Transverse colon (tissue), 4 donors: ENCODE results near the gene RNF26. TPM values are rescaled to one million over a fixed set of nuclear protein-coding genes. Genes with fewer than 3 reads are reported as not detected.

Experiments used
- DNase-seq: peaks from one replicate; pipeline ENCODE4 v3.0.0-alpha.2; 2019
- H3K27ac ChIP-seq, 4 donors: fragments of 200-600 bp; sonication (generic); 2 replicates each; pipeline ENCODE4 v1.5.1; 2016 to 2018; ENCODE audit warnings: inconsistent platforms in 4 of 4
- H3K27me3 ChIP-seq: fragments of 200-600 bp; sonication (generic); 2 replicates; pipeline ENCODE4 v1.5.1; 2017; ENCODE audit warnings: inconsistent platforms
- H3K36me3 ChIP-seq, 4 donors: fragments of 200-600 bp; sonication (generic); 2 replicates each; pipeline ENCODE4 v1.5.1; 2017 to 2019; ENCODE audit warnings: inconsistent platforms in 4 of 4
- H3K4me1 ChIP-seq, 4 donors: fragments of 200-600 bp; sonication (generic); 2 replicates each; pipeline ENCODE4 v1.5.1; 2017 to 2020; ENCODE audit warnings: inconsistent platforms in 4 of 4
- H3K4me3 ChIP-seq, 4 donors: fragments of 200-600 bp; sonication (generic); 1 replicate in 1 of 4; 2 replicates in 3 of 4; pipeline versions ENCODE4 v1.5.1 to v1.6.1; 2017 to 2019; ENCODE audit warnings: inconsistent platforms in 4 of 4
- H3K9me3 ChIP-seq, 2 donors: fragments of 200-600 bp; sonication (generic); 2 replicates each; pipeline ENCODE4 v1.5.1; 2017 to 2019; ENCODE audit warnings: inconsistent platforms in 2 of 2
- CTCF ChIP-seq, 5 experiments: fragments of 200-600 bp in 3 of 5; fragments of 450-650 bp in 2 of 5; sonication (generic) in 3 of 5; IDR thresholded peaks; 1 replicate in 2 of 5; 2 replicates in 3 of 5; pipeline ENCODE4 v1.5.1; 2016 to 2017; ENCODE audit warnings: antibody characterized with exemption in 5 of 5, inconsistent platforms in 3 of 5, mild to moderate bottlenecking in 2 of 5, moderate library complexity in 1 of 5
- EP300 ChIP-seq: sonication (generic); formaldehyde crosslinking; IDR thresholded peaks from one replicate; pipeline ENCODE4 v1.6.1; 2017; ENCODE audit warnings: antibody characterized with exemption, low read depth
- POLR2A ChIP-seq: fragments of 450-650 bp; IDR thresholded peaks from one replicate; pipeline ENCODE4 v1.6.1; 2016; ENCODE audit warnings: antibody characterized with exemption, mild to moderate bottlenecking, moderate library complexity
- POLR2AphosphoS5 ChIP-seq, 3 donors: sonication (generic); formaldehyde crosslinking; IDR thresholded peaks; one replicate each; pipeline ENCODE4 v1.6.1; 2016; ENCODE audit warnings: antibody characterized with exemption in 3 of 3
- WGBS, 2 donors: methylation state at CpG; one replicate each; pipeline ENCODE4 v1.1.5; 2018; ENCODE audit warnings: low coverage in 1 of 2; 5-methylcytosine and 5-hydroxymethylcytosine counted together
- in situ Hi-C, 4 donors: fragments of 200-750 bp; cut with MboI; loops; one replicate each; pipeline versions ENCODE4 v1.15.0 to v1.15.1; 2017; ENCODE audit warnings: low sequenced_read_pairs in 3 of 4, low pct_ligation_motif_present in 1 of 4, low pct_unique_long_range_greater_than_20kb in 1 of 4
- intact Hi-C: fragments of 100-400 bp; cut with DNase I; formaldehyde crosslinking; loops from one replicate; pipeline ENCODE4 v1.15.1; 2023; ENCODE audit warnings: low total_unique reads
- total RNA-seq, 4 donors: library from RNA; depleted of rRNA; stranded (reverse); fragments of >200 nt; gene quantifications; one replicate each; pipeline ENCODE4 v1.1.0, GENCODE V29; 2016

Gene RNF26
- total RNA-seq, 4 donors from 2014 or later: 10.0 to 27.3 (median 13.9) TPM

- intact Hi-C loops (no loop called here), in situ Hi-C loops (no loop called here)
- Histone ChIP-seq H3K27me3 (peaks cover 14% of the 10 kb centered on the region), H3K4me3 (peak overlapping the region in 2 of 4 donors; percentile 40 to 61), H3K36me3 (no peaks in the 10 kb centered on the region), H3K4me1 (peaks cover 24 to 58% (median 49%) of the 10 kb centered on the region in 4 donors), H3K9me3 (no peaks in the 10 kb centered on the region), H3K27ac (peak overlapping the region; percentile 33 to 86 (median 82))
- no peak for TF ChIP-seq POLR2AphosphoS5 (IDR thresholded peaks at IDR 0.05)
- TF ChIP-seq EP300: no peak
- no peak for TF ChIP-seq CTCF (IDR thresholded peaks at IDR 0.05)
- TF ChIP-seq POLR2A: no peak
- no peak for DNase-seq
- 86 to 93% methylated on average over 3 to 11 of the region's 11 CpGs for WGBS, 2 donors
These were observed 27.8 kb downstream of the RNF26 start for GRCh38 chr11:119361941-119362725.

- Histone ChIP-seq H3K9me3 (no peaks in the 10 kb centered on the region), H3K27ac (peak overlapping the region; percentile 80 to 88 (median 86)), H3K4me1 (peaks cover 29 to 64% (median 54%) of the 10 kb centered on the region in 4 donors), H3K27me3 (peaks cover 14% of the 10 kb centered on the region), H3K36me3 (no peaks in the 10 kb centered on the region), H3K4me3 (peak overlapping the region in 3 of 4 donors; percentile 40 to 61 (median 49))
- intact Hi-C loops (no loop called here), in situ Hi-C loops (no loop called here)
- DNase-seq: no peak
- no peak for TF ChIP-seq POLR2AphosphoS5 (IDR thresholded peaks at IDR 0.05)
- no peak for TF ChIP-seq EP300
- TF ChIP-seq CTCF (IDR thresholded peaks at IDR 0.05): no peak
- no peak for TF ChIP-seq POLR2A
- 88 to 100% methylated on average over 2 to 5 of the region's 5 CpGs for WGBS, 2 donors
These were observed 28.4 kb downstream of the RNF26 start for GRCh38 chr11:119362741-119363080.

DNA sequence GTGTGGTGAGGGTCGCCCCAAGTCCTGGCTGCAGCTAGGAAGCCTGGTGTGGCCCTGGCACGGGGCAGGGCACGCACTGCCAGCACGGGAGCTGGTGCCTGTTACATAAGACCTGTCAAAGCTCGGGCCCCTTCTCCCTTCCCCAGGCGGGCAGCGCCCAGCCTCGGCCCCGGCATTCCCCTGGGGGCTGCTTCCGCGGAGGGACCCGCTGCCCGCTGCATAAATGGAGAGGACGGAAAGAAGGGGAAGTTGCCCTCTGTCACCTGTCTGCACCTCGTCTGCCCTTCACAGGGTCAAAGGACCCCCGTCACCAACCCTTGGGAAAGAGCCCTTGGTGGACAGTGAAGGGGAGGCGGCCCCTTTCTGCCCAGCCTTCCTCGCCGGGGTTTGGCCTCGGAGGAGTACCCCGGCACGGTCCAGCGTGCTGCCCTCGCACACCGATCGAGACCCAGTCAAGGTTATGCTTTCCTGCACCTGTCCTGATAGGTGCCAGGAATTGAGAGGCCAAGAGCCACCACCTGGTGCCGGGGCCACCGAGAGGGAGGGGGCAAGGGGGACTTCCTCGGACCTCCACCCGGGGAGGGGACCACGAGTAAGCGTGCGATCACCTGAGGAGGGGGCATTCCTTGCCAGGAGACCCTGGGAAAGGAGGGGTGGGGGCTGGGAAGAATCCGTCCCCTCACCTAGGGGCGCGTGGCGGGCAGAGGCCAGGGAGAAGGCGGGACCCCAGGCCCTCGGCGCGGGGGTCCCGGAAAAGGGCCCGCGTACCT is 28.9 kb downstream of the RNF26 start:
- intact Hi-C loops: no loop called here
- H3K4me1 ChIP-seq: peaks cover 35 to 69% (median 60%) of the 10 kb centered on the region in 4 donors

More for the DNA sequence above, 28.9 kb downstream of the RNF26 start:
- Histone ChIP-seq H3K36me3 (no peaks in the 10 kb centered on the region), H3K27me3 (peaks cover 14% of the 10 kb centered on the region), H3K4me3 (peak overlapping the region; percentile 40 to 61 (median 46)), H3K27ac (peak overlapping the region; percentile 80 to 88 (median 86)), H3K9me3 (no peaks in the 10 kb centered on the region)
- DNase-seq: no peak
- in situ Hi-C loops: no loop called here
- TF ChIP-seq POLR2A (no peak), CTCF (IDR thresholded peaks at IDR 0.05) (no peak), POLR2AphosphoS5 (IDR thresholded peaks at IDR 0.05) (no peak), EP300 (no peak)
- 30 to 46% methylated on average over 2 to 42 of the region's 44 CpGs for WGBS, 2 donors
